ENCODE results near the gene NOSIP.

DNA sequence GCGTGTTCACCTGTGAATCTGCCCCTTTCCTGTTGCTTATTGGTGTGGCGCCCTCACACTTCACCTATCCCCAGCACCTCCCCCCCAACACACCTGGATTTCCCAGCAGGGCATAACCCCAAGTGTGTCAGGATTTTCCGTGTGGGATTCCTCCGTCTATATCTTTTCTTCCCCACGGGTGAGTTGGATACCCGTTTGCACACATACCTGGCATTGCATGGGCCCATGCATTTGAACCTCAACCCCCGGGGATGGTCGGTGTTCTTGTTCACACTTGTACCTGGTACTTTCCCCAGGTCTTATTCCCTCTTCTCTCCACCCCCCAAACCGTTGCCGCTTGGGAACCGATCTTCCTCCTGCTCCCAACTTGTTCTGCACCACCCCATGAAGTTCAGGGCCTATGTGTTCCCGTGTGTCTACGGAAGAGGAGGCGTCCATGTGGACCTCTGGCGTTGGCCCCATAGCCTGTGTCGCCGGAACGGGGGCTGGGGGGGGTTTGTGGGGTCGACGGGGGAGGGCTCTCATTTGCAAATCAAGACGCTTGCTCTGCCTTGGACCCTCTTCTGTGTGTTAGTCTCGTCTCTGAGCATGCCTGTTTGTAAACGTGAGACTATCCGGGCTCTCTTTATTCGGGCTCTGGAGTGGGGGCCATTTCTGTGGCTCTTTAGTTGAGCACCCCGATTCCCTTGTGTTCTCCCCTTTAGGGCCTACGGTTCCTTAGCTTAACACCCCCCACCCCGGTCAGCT is 12.3 kb upstream of the NOSIP start:
- TF ChIP-seq, protein P1, sequence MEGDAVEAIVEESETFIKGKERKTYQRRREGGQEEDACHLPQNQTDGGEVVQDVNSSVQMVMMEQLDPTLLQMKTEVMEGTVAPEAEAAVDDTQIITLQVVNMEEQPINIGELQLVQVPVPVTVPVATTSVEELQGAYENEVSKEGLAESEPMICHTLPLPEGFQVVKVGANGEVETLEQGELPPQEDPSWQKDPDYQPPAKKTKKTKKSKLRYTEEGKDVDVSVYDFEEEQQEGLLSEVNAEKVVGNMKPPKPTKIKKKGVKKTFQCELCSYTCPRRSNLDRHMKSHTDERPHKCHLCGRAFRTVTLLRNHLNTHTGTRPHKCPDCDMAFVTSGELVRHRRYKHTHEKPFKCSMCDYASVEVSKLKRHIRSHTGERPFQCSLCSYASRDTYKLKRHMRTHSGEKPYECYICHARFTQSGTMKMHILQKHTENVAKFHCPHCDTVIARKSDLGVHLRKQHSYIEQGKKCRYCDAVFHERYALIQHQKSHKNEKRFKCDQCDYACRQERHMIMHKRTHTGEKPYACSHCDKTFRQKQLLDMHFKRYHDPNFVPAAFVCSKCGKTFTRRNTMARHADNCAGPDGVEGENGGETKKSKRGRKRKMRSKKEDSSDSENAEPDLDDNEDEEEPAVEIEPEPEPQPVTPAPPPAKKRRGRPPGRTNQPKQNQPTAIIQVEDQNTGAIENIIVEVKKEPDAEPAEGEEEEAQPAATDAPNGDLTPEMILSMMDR (IDR thresholded peaks at IDR 0.05) = no peak
- TF ChIP-seq POLR2A (IDR thresholded peaks at IDR 0.05) = no peak

Data from right lobe of liver (tissue), 4 donors.